ENCODE results near the gene SGMS1. TPM values are rescaled to one million over a fixed set of nuclear protein-coding genes. Genes with fewer than 3 reads are reported as not detected.
"Not testable (repeated sequence)": the region's sequence is repeated elsewhere in the genome, so short reads cannot be mapped to it uniquely, and the experiment has no call there.

Gene SGMS1
- total RNA-seq, 1 experiment from 2014 or later: 19.7 TPM

- no peak for DNase-seq
- no peaks in the 10 kb centered on the region for H3K36me3 ChIP-seq
- H3K9me3 ChIP-seq: no peaks in the 10 kb centered on the region
- no peaks in the 10 kb centered on the region for H3K27me3 ChIP-seq
- H3K4me3 ChIP-seq: no peak overlapping the region
These were observed 66.5 kb downstream of the SGMS1 start for GRCh38 chr10:50557130-50557682.

- no peaks in the 10 kb centered on the region for H3K36me3 ChIP-seq
- no peak for DNase-seq
- H3K27me3 ChIP-seq: no peaks in the 10 kb centered on the region
- H3K9me3 ChIP-seq: no peaks in the 10 kb centered on the region
- no peak overlapping the region for H3K4me3 ChIP-seq
These were observed 67.3 kb downstream of the SGMS1 start for GRCh38 chr10:50556237-50557120.

GRCh38 chr10:50554995-50555568, 68.7 kb downstream of the SGMS1 start:
- Histone ChIP-seq H3K27me3 (no peaks in the 10 kb centered on the region), H3K4me3 (no peak overlapping the region), H3K36me3 (no peaks in the 10 kb centered on the region), H3K9me3 (no peaks in the 10 kb centered on the region)
- no peak for DNase-seq

- H3K4me3 ChIP-seq: no peak overlapping the region
- no peak for DNase-seq
- no peaks in the 10 kb centered on the region for H3K27me3 ChIP-seq
- no peaks in the 10 kb centered on the region for H3K9me3 ChIP-seq
- H3K36me3 ChIP-seq: no peaks in the 10 kb centered on the region
These were observed 69.3 kb downstream of the SGMS1 start for GRCh38 chr10:50554376-50554994.

GRCh38 chr10:50552771-50553535, 70.8 kb downstream of the SGMS1 start:
- no peaks in the 10 kb centered on the region; the same call in 1 of the 2 replicates for H3K9me3 ChIP-seq
- H3K36me3 ChIP-seq: peaks cover under 1% of the 10 kb centered on the region; the same call in 1 of the 2 replicates
- no peaks in the 10 kb centered on the region for H3K27me3 ChIP-seq
- peak; percentile 62 for DNase-seq
- H3K4me3 ChIP-seq: no peak overlapping the region

GRCh38 chr10:50552308-50552707, 71.4 kb downstream of the SGMS1 start:
- Histone ChIP-seq H3K9me3 (peaks cover 3% of the 10 kb centered on the region), H3K36me3 (peaks cover 2% of the 10 kb centered on the region; the same call in 1 of the 2 replicates), H3K4me3 (no peak overlapping the region), H3K27me3 (no peaks in the 10 kb centered on the region)
- no peak for DNase-seq

GRCh38 chr10:50551894-50552293, 71.9 kb downstream of the SGMS1 start:
- peak; percentile 64 for DNase-seq
- peaks cover 2% of the 10 kb centered on the region; the same call in 1 of the 2 replicates for H3K36me3 ChIP-seq
- H3K9me3 ChIP-seq: peaks cover 3% of the 10 kb centered on the region
- no peaks in the 10 kb centered on the region for H3K27me3 ChIP-seq
- H3K4me3 ChIP-seq: no peak overlapping the region

GRCh38 chr10:50550291-50550839, 73.4 kb downstream of the SGMS1 start:
- Histone ChIP-seq H3K36me3 (peaks cover 2% of the 10 kb centered on the region; the same call in 1 of the 2 replicates), H3K27me3 (no peaks in the 10 kb centered on the region), H3K4me3 (no peak overlapping the region), H3K9me3 (peaks cover 3% of the 10 kb centered on the region)
- no peak for DNase-seq

- not testable (repeated sequence) for H3K36me3 ChIP-seq, DNase-seq, H3K9me3 ChIP-seq, H3K27me3 ChIP-seq, H3K4me3 ChIP-seq
These were observed 74.6 kb downstream of the SGMS1 start for GRCh38 chr10:50549186-50549585.

GRCh38 chr10:50548481-50548880, 75.3 kb downstream of the SGMS1 start:
- H3K36me3 ChIP-seq, H3K27me3 ChIP-seq, H3K9me3 ChIP-seq, H3K4me3 ChIP-seq, DNase-seq: not testable (repeated sequence)

GRCh38 chr10:50546287-50546686, 77.5 kb downstream of the SGMS1 start:
- not testable (repeated sequence) for H3K36me3 ChIP-seq, H3K4me3 ChIP-seq, H3K27me3 ChIP-seq, DNase-seq, H3K9me3 ChIP-seq

GRCh38 chr10:50545846-50546245, 77.9 kb downstream of the SGMS1 start:
- Histone ChIP-seq H3K27me3 (no peaks in the 10 kb centered on the region), H3K36me3 (peaks cover 2% of the 10 kb centered on the region; the same call in 1 of the 2 replicates), H3K9me3 (peaks cover 3% of the 10 kb centered on the region), H3K4me3 (no peak overlapping the region)
- DNase-seq: no peak

GRCh38 chr10:50544857-50545429, 78.8 kb downstream of the SGMS1 start:
- Histone ChIP-seq H3K27me3 (no peaks in the 10 kb centered on the region), H3K9me3 (peaks cover 3% of the 10 kb centered on the region), H3K36me3 (peaks cover 2% of the 10 kb centered on the region; the same call in 1 of the 2 replicates), H3K4me3 (no peak overlapping the region)
- no peak for DNase-seq

GRCh38 chr10:50544095-50544856, 79.5 kb downstream of the SGMS1 start:
- peaks cover 3% of the 10 kb centered on the region for H3K9me3 ChIP-seq
- no peak for DNase-seq
- H3K36me3 ChIP-seq: peaks cover 2% of the 10 kb centered on the region; the same call in 1 of the 2 replicates
- no peaks in the 10 kb centered on the region for H3K27me3 ChIP-seq
- H3K4me3 ChIP-seq: no peak overlapping the region

- Histone ChIP-seq H3K4me3 (no peak overlapping the region), H3K9me3 (peaks cover 2% of the 10 kb centered on the region), H3K27me3 (no peaks in the 10 kb centered on the region), H3K36me3 (peaks cover under 1% of the 10 kb centered on the region; the same call in 1 of the 2 replicates)
- DNase-seq: no peak
These were observed 80.9 kb downstream of the SGMS1 start for GRCh38 chr10:50542871-50543270.
